Activated T-helper 1 cell treated with anti-CD3 and anti-CD28 coated beads, Interleukin-2, amount 50 U/mL, for 16 hours (primary cell): ENCODE measurements around the gene GRIK4.
A peak's percentile ranks its signal among the peaks of the same experiment; 100 is the strongest.

ENCODE experiments used
- DNase-seq, 2 donors: peaks; one replicate each; pipeline ENCODE4 v3.0.0-alpha.2; 2020; ENCODE audit warnings: low read depth in 1 of 2, low spot score in 1 of 2

The GRIK4 gene

GRCh38 chr11:120900643-120901042 lies 389.1 kb downstream of the GRIK4 start:
- no peak for DNase-seq

DNA sequence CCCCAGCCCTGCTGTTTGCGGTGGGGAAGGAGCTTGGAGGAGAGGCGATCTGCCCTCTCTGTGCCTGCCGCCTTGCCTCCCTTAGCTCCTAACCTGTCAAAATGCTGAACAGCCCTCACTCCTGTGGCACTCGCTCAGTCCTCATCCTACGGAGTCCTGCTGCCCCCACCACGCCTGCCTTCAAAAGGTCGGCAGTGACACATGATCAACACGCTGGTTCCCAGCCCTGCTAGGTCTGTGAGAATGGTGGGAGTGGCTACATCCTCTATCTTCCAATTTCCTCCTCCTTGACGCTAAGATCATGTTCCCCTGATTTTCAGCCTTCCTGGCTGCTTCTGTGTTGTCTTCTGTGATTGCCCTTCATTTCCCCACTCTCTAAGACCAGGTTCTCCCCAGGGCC lies 392.1 kb downstream of the GRIK4 start:
- no peak for DNase-seq

DNA sequence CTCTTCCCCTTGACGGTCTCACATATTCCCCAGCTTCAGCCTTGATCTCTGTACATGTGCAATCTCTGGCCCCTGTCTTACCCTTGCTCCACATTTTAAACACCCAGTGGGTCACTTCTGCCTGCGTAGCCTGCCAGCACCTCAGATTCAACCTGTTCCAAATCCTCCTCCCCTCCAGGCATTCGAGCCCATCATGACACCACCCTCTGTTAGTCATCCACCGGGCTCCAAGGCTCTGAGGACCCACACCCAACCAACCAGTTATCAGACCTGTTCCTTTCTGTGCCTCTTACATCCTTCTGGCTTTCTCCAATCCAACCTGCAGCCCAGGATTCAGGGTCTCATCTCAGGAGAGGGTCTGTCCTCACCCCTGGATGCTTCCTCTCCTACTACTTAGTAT lies 392.6 kb downstream of the GRIK4 start:
- DNase-seq: no peak

DNA sequence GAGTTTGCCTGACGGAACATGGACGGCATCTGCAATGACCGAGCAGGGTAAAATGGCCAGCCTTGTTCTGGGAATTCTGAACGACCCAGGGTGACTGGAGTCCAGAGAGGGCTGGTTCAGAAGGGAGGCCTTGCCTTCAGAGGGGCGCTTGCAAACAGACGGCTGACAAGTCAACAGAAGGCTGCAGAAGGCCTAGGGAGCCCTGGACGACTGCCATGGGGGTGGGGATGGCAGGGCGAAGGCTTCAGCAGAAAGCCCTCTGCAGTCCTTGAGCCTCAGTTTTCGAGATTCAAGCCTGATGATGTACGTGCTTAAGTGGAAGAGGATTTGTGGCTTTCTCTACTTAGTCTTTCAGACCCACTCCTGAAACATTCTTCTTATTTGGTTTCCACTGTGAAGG lies 395.2 kb downstream of the GRIK4 start:
- DNase-seq: no peak

GRCh38 chr11:120907971-120908370 lies 396.4 kb downstream of the GRIK4 start:
- DNase-seq: no peak

- DNase-seq: no peak
Measured at GRCh38 chr11:120908461-120909181, 397.1 kb downstream of the GRIK4 start.

DNA sequence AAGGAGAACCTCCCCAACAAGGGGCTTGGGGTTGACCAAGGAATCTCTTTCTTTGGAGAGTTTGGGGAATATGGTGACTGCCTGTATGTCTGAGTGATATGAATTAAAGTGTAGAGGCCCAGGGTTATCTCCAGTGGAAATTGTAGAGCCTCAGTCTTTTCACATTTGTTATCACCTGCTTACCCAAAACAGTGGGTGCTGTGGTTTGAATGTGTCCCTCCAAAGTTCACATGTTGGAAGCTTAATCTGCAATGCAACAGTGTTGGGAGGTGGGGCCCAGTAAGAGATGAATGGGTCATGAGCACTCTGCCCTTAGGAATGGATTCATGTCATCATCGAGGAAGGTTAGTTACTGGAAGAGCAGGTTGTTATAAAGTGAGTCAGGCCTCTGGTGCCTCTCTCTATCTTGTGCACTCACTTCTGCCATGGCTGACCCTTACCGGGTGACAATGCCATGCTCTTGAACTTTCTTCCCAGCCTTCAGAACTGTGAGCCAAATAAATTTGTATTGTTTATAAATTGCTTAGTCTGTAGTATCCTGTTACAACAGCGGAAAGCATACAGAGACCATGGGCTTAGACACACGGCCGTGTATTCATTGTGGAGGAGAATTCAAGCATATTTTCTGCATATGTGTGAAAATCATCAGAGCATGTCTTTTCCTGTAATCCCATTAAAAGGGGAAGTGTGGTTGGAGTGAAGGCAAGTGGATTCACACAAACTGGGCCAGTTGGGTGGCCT lies 398.3 kb downstream of the GRIK4 start:
- no peak for DNase-seq

- DNase-seq: no peak
Measured at GRCh38 chr11:120911943-120912342, 400.4 kb downstream of the GRIK4 start.

DNA sequence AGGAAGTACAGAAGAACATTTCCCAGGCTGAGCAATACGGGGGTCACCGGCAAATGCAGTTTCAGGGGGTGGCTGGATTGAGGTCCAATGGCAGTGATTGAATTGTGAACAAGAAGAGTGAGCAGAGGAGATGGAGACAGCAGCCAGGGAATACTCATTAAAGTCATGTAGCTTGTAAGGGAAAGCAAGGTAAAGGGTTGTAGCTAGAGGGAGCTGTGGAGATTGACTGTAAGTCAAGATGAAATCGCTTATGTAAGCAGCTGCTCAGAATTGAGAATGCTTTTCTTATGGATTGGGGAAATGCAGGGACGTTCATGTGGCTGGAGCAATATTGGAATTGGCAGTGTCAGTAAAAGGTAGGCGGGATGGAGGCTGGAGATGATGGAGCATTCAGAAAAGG lies 401.0 kb downstream of the GRIK4 start:
- no peak for DNase-seq

DNA sequence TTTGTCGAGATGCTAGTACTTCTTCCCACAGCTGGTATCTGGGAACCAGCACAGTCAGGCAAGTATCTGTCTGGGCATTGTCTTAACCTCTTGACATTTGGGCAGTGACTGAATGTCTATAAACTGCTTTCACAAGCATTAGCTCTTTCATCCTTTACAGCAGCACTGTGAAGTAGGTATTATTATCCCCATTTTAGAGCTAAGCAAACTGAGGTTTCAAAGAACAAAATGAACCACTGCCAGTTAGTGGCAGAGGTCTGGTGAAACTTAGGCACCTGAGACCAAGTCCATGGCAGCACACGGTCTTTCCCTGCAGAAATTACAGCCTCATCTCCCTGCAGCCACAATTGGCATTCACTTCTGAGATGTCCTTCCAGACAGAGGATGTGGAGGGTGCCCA lies 401.4 kb downstream of the GRIK4 start:
- DNase-seq: no peak

- DNase-seq: no peak
Measured at GRCh38 chr11:120914021-120914420, 402.5 kb downstream of the GRIK4 start.

DNA sequence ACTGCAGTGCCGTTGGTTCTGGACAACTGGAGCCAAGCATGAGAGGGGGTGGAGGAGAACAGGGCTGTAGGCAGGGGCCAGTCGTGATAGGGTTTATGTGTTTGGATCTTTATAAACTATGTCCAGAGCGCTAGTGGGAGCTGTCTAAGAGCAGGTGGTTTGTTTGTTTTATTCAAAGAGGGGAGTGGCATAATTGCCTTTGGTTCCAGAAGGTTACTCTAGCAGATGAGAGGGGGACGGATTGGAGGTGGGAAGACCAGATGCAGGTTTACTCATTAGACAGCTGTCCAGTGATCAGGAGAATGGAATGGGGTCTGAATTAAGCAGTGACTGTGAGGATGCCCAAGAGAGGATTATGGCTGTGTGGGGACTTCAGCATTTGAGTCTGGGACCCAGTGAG lies 403.1 kb downstream of the GRIK4 start:
- no peak for DNase-seq

DNA sequence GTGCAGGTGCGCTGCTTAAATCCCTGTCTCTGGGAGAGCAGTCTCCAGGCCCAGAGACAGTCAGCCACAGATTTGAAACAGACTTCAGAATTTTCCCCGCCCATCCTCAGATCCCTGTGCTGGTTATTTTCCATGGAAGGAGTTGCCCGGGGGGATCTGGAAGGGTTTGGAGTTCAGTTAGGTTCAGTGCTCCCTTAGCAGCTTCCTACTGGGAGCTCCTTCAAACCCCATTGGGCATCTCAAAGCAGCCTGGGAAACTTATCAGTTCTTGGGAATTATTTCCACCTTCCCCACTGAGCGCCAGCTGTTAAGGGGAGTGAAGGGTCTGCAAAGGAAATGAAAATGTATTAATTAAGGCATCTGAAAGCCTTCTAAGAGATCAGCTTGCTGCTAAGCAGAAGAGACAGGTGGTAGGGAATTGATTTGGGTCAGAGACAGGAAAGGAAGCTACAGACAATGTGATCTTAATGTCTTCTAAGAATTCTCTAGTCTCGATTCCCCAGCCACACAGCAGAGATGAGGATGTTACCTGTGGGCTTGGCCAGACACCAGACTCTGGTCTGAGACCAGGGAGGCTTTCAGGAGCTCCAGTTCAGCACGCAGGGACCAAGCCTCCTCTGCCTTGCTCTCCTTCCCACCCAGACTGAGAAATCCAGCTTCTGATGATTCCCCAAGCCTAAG lies 406.2 kb downstream of the GRIK4 start:
- DNase-seq: no peak

DNA sequence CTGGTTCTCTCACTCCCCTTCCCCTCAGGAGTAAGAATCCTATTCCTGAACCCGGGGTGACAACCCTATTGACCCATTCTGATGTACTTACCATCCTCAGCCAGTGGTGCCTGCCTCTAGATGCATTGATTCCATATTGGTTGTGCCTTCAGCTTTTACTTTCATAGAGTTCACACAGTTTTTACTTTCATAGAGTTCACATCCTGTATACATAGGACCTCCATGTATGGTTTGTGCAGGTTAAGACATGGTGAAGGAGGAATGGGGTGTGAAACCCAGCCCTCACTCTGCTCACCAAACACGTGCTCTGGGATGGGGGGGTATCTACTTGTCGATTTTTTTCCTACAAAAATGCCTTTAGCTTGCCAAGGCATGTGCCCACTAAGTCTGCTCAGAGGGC lies 406.7 kb downstream of the GRIK4 start:
- no peak for DNase-seq

DNA sequence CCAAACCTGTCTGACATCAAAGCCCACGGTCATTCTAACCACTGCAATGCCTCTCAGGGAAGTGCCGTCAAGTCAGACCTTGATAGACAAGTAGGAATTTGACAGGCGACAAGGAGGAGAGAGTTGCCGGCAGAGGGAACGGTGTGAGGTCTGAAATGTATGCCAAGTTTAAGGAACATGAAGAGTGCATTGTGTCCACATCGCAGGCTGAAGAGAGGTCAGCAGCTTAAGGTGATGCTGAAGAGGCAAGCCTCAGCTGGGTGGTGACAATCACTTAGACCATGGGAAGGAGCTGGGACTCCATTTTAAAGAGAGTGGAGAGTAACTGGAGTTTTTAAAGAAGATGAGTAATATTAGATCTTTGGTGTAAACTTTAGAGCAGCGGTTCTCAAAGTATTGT lies 407.5 kb downstream of the GRIK4 start:
- DNase-seq: no peak

DNA sequence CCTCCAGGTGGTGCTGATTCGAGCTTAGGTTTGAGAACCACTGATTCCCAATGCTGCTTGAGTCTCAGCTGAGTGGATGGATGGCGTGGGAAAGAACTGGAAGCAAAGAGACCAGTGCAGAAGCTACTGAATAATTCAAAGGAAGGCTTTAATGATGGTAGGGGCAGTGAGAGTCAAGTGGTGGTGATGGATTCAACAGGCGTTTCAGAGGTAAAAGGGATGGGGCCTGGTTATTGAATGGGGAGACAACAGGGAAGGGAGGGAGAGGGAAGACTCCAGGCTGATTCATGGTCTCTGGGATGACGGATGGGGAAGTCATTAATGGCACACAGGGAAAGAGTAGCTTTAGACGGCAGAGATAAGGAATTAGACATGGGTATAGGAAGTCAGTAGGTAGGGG lies 408.0 kb downstream of the GRIK4 start:
- no peak for DNase-seq

DNA sequence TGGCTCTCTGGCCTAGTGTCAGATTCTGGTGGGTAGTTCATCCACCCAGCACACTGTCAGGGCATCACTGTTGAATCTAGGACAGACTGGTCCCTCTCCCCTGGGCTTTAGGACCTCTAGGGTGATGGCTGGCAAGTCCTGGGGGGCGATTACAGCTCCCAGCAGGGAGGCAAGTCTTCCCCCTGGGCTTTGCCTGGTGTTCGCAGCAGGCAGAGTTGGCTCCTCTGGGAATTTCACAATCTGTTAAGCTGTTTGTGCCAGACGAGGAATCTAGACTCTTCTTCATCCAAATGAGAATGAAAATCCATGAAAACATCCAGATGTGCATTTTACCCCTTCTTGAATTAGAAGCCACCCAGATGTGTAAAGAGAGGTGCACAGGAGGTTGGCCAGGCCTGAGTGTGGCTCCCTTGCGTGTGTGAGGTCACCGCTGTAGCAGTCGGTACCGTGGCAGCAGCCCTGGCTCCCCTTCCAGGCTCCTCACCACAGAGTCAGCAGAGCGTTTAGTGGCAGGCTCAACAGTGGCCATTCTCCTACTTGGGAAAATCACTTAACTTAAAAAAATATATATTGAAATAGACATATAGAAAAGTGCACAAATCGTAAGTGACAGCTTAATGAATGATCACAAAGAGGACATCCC lies 412.4 kb downstream of the GRIK4 start:
- DNase-seq: no peak

- DNase-seq: no peak
Measured at GRCh38 chr11:120925944-120926343, 414.4 kb downstream of the GRIK4 start.

GRCh38 chr11:120928627-120929026 lies 417.1 kb downstream of the GRIK4 start:
- no peak for DNase-seq

GRCh38 chr11:120929090-120929489 lies 417.5 kb downstream of the GRIK4 start:
- DNase-seq: no peak

GRCh38 chr11:120929664-120930154 lies 418.2 kb downstream of the GRIK4 start:
- peak in 1 of 2 donors; percentile 3 for DNase-seq
